GM19025 (cell line): ENCODE results near the gene NGFR.
"Not testable (repeated sequence)": the region's sequence is repeated elsewhere in the genome, so short reads cannot be mapped to it uniquely, and the experiment has no call there.

Source experiments
- ATAC-seq: cut with Tn5 transposase; IDR thresholded peaks from one replicate; pipeline ENCODE4 v1.9.1; 2021; ENCODE audit warnings: mild to moderate bottlenecking, low read depth, moderate library complexity; ENCODE audit not compliant: unreplicated experiment

Gene NGFR

DNA sequence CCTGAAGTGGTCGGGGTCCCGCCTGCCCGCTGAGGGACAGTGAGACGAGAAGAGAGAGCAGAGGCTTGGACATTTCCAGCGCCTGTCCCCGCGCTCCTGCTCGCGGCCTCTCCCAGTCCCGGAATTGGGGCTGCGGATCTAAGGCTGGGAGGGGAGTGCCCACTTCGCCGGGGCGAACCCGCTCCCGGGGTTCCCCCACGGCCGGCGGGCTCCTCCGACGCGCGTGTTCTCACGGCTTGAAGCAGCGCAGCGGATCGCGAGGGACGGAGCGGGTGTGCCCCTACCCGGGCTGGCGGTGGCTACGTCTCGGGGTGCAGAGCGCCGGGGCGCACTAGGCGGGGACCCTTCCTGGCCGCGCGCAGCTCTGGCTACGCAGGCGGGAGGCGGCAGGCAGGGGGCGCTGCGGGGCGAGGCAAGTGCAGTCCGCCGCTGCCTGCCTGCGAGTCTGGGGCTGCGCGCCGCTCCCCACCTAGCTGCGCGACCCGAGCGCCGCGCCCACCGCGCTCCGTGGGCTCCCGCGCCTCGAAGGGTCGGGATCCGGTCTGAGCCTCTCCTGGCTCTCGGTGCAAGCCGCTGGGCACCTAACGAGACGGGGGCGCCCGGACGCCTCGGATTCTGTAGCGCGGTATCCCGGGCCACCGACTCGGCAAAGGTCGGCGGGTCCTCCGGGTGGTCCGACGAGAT is 1.2 kb downstream of the NGFR start:
- ATAC-seq: no peak

GRCh38 chr17:49496867-49497147 is 1.7 kb downstream of the NGFR start:
- no peak for ATAC-seq

DNA sequence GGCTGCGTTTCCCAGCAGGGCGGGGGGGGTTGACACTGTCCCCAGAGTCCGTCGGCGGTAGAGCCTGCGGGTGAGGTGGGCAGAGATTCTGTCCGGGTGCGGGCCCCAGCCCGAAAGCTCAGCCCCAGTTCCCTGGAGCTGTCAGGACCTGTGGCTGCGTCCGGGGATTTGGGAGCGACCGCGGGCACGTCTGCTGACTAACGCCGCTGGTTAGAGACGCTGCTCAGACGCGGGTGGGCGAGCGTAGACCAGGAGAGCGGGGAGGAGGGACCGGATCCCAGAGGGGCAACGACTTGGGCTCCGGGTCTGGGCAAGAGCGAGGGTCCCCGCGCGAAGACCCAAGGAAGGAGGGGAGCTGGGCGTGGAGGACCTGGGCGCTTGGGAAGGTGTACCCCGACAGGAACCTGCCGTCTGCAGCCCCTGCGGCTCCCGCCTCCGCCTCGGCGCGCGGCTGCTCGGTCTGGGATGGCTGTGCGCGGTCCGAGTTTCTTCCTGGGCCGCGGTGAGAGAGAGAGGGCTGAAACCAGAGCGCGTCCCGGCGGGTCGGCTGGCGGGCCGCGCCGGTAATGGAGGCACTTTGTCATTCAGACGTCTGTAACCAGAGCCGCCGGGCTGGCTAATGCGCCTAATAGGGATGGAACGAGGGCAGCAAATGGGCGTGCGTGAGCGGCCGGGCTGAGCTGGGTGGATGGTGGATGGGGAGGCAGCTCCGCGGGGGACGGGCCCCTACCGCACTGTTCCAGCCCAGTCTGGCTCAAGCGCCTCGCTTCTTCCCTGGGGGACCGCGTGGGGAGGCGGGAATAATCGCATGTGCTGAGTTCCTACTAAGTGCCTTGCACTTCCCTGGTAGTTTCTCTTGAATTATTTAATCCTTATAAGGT is 2.3 kb downstream of the NGFR start:
- ATAC-seq: no peak

GRCh38 chr17:49498029-49498615 is 3.0 kb downstream of the NGFR start:
- ATAC-seq: no peak

- no peak for ATAC-seq
These were observed 6.4 kb downstream of the NGFR start for GRCh38 chr17:49501496-49501895.

GRCh38 chr17:49502254-49502653 is 7.2 kb downstream of the NGFR start:
- no peak for ATAC-seq

DNA sequence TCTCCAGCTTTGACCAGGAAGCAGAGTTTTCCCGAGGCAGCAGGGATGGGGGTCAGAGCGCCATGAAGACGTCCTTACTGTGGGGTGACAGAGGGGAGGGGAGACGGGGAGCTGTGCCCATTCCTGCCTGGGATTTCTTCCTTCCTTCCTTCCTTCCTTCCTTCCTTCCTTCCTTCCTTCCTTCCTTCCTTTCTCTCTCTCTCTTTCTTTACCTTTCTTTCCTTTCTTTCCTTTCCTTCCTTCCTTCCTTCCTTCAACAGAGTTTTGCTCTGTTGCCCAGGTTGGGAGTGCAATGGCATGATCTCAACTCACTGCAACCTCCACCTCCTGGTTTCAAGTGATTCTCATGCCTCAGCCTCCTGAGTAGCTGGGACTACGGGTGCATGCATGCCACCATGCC is 7.6 kb downstream of the NGFR start:
- ATAC-seq: not testable (repeated sequence)

DNA sequence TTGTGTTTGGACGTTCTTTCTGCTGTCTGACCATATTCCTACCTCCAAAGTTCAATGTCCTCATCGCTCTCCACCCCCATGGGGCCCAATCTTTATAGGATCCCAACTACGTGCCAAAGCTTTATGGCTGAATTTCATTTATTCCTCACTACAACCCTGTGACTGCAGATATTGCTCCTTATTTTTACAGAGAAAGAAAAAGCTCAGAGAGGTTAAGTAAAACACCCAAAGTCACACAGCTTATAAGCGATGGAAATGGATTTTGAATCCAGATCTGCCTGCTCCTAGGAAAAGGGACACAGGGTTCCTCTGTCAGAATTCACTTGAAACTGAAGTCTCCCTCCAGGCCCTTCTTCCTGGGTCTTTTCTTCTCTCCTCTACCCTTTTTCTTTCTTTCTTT is 9.3 kb downstream of the NGFR start:
- ATAC-seq: no peak

DNA sequence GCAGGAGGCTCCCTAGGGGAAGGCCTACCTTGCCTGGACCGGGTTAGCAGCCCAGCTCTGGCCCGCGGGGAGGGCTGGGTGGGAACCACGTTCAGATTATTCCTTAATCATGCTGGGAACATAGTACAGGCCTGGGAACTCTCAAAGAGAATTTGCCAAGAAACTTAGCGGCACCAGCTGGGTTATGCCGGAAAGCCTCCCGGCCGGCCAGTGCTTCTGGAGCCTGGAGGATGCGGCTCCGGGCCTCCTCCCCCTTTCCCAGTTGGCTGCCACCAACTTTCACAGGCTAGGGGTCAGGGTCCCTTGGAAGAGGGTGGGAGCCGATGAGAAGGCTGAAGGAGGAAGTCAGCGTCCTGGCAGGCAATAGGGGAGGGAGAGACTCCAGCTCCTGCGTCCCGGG is 10.8 kb downstream of the NGFR start:
- no peak for ATAC-seq

GRCh38 chr17:49506282-49506681 is 11.2 kb downstream of the NGFR start:
- no peak for ATAC-seq

- no peak for ATAC-seq
These were observed 13.2 kb downstream of the NGFR start for GRCh38 chr17:49508061-49508865.

DNA sequence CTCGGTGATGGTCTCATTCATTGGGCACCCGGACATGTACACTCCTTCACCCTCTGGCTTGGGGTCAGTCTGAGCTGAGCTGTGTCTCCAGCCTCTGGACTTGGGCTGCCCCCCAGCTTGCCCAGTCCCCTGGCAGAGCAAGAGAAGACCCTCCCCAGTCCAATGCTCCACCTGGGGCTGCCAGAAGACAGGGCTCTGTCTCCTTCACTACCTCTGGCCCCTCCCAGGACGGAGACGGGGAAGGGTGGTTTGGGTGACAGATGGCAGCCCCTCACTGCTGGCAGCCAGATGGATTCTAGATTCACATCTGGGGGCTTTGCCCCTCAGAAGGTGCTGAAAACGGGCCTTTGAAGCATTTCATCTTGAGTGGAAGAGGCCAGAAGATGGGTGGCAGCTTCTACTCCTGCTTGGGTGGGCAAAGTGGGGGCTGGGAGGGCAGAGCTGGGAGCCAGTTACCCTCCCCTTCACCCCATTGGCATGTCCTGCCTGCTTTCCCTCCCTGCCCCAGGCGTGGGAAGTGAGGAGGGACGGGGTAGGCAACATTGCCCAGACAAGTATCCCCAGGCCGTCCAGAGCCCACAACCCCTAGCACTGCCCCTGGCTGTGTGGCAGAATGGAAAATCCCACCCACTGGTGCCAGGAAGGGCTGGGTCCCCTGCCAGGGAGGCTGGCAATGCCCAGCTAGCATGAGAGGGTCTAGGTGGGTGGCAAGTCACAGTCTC is 13.9 kb downstream of the NGFR start:
- ATAC-seq: no peak

DNA sequence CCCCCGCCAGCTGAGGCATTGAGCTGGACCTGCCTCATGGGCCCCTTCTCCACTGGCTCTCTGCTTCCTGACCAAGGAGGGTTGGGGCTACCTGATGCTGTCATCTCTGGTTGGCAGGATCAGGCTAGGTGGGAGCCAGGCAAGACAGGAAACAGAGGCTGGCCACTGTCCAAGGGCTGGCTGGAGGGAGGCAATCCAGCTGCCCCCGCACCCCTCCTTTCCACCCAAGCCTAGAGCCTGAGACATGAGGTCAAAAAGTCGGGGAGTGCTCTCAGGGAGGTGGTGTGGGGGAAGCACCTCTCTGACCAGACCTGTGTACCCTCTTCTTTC is 14.5 kb downstream of the NGFR start:
- ATAC-seq: no peak

GRCh38 chr17:49510059-49510719 is 15.1 kb downstream of the NGFR start:
- no peak for ATAC-seq

DNA sequence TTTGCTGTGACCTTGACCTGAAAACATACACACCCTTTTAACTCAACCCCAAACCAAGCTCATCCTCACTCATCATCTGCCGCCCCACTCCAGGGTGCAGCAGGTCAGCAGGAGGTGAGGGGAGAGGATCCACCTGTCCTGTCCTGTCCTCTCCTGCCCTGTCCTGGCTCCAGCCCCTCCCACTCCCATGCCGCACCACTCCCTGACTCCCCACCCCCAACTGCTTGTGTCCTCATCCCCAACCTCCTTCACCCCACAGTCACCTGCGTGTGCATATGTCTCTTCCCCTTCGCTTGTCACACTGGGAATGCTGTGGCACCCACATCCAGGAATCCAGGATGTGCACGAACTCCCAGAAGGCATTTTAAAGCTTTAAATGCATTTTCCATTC is 15.6 kb downstream of the NGFR start:
- no peak for ATAC-seq

DNA sequence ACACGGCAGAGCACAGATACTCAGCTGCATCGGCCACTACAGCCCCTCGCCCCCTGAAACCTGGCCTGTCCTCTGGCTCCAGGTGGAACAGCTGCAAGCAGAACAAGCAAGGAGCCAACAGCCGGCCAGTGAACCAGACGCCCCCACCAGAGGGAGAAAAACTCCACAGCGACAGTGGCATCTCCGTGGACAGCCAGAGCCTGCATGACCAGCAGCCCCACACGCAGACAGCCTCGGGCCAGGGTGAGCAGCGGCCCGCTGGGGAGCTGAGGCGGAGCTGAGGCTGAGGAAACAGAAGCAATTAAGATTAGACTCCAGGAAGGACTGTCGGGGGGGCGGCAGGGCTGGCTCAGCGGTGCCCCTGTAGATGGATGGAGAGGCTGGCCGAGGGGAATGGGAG is 16.7 kb downstream of the NGFR start:
- no peak for ATAC-seq

DNA sequence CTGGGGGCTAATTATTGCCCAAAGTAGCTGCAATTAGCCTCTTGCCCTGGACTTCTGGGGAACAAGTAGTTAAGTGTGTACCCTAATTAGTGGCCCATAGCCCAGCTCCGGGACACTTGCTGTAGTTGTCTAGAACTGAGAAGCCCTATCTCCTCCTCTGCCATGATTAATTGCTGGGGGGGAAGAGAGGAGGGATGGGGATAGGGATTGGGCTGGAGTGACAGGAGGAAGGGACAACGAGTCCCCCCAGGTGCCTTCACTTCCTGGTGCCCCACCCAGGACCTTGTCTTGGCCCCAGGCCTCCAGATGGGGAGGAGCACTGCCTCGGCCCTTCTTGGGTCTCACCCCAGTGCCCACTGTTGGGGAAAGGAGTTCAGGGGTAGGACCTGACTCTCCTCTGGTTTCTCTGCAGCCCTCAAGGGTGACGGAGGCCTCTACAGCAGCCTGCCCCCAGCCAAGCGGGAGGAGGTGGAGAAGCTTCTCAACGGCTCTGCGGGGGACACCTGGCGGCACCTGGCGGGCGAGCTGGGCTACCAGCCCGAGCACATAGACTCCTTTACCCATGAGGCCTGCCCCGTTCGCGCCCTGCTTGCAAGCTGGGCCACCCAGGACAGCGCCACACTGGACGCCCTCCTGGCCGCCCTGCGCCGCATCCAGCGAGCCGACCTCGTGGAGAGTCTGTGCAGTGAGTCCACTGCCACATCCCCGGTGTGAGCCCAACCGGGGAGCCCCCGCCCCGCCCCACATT is 17.4 kb downstream of the NGFR start:
- no peak for ATAC-seq

DNA sequence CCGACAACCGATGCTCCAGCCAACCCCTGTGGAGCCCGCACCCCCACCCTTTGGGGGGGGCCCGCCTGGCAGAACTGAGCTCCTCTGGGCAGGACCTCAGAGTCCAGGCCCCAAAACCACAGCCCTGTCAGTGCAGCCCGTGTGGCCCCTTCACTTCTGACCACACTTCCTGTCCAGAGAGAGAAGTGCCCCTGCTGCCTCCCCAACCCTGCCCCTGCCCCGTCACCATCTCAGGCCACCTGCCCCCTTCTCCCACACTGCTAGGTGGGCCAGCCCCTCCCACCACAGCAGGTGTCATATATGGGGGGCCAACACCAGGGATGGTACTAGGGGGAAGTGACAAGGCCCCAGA is 17.9 kb downstream of the NGFR start:
- no peak for ATAC-seq

DNA sequence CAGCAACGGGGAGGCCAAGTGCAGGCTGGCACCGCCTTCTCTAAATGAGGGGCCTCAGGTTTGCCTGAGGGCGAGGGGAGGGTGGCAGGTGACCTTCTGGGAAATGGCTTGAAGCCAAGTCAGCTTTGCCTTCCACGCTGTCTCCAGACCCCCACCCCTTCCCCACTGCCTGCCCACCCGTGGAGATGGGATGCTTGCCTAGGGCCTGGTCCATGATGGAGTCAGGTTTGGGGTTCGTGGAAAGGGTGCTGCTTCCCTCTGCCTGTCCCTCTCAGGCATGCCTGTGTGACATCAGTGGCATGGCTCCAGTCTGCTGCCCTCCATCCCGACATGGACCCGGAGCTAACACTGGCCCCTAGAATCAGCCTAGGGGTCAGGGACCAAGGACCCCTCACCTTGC is 18.5 kb downstream of the NGFR start:
- ATAC-seq: no peak
